GM23338 (cell line): Measurements from ENCODE around the gene RBP4. TPM values are rescaled to one million over a fixed set of nuclear protein-coding genes. Genes with fewer than 3 reads are reported as not detected.

Source experiments
- EZH2phosphoT487 ChIP-seq: fragments of 200-600 bp; sonication (generic); IDR thresholded peaks from one replicate; pipeline ENCODE4 v1.8.1; 2018; ENCODE audit warnings: antibody characterized with exemption; ENCODE audit not compliant: unreplicated experiment
- ZNF331 ChIP-seq: fragments of 250-450 bp; sonication (Bioruptor Pico); IDR thresholded peaks from 2 replicates; pipeline ENCODE4 v1.5.0; 2020; ENCODE audit warnings: low read depth, mild to moderate bottlenecking, moderate library complexity
- polyA plus RNA-seq: library from polyadenylated mRNA; unstranded; fragments of >200 nt; fragmentation: Nextera tagmentation; extraction: Ambion mirVana; gene quantifications from 2 replicates; pipeline ENCODE4 v1.2.1, GENCODE V29; 2016
- total RNA-seq: library from RNA; depleted of rRNA; stranded (reverse); fragments of >200 nt; shearing (Covaris generic); gene quantifications from 2 replicates; pipeline ENCODE4 v1.2.3, GENCODE V29; 2014; rRNA removed
- TF ChIP-seq, protein P1 (sequence below): fragments of 250-450 bp; sonication (Bioruptor Pico); IDR thresholded peaks from 2 replicates; pipeline ENCODE4 v1.5.0; 2020; ENCODE audit warnings: mild to moderate bottlenecking, moderate library complexity

Gene RBP4
- total and polyA plus RNA-seq, 2 experiments from 2014 or later, result 0.79 to 1.0 TPM

DNA sequence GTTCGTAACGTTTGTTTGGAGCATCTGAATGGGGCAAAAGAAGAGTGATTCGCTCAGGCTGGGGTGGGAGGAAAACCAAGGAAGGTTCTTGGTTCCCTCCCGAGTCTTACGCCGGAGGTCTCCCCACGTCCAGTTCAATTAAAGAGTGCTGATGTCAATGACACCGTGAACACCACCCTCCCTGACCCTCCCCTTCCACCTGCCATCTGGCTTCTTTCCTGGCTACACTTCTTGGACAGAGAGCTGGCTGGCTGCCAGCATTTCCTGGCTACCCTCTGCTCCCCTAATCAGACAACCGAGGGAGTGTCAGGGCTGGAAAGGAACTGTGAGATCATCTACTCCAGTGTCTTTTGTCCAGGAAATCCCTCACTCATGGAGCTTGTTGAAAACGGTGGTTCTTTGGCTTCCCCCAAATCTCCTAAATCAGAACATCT lies 58.7 kb downstream of the RBP4 start (continued):
- TF ChIP-seq, protein P1, sequence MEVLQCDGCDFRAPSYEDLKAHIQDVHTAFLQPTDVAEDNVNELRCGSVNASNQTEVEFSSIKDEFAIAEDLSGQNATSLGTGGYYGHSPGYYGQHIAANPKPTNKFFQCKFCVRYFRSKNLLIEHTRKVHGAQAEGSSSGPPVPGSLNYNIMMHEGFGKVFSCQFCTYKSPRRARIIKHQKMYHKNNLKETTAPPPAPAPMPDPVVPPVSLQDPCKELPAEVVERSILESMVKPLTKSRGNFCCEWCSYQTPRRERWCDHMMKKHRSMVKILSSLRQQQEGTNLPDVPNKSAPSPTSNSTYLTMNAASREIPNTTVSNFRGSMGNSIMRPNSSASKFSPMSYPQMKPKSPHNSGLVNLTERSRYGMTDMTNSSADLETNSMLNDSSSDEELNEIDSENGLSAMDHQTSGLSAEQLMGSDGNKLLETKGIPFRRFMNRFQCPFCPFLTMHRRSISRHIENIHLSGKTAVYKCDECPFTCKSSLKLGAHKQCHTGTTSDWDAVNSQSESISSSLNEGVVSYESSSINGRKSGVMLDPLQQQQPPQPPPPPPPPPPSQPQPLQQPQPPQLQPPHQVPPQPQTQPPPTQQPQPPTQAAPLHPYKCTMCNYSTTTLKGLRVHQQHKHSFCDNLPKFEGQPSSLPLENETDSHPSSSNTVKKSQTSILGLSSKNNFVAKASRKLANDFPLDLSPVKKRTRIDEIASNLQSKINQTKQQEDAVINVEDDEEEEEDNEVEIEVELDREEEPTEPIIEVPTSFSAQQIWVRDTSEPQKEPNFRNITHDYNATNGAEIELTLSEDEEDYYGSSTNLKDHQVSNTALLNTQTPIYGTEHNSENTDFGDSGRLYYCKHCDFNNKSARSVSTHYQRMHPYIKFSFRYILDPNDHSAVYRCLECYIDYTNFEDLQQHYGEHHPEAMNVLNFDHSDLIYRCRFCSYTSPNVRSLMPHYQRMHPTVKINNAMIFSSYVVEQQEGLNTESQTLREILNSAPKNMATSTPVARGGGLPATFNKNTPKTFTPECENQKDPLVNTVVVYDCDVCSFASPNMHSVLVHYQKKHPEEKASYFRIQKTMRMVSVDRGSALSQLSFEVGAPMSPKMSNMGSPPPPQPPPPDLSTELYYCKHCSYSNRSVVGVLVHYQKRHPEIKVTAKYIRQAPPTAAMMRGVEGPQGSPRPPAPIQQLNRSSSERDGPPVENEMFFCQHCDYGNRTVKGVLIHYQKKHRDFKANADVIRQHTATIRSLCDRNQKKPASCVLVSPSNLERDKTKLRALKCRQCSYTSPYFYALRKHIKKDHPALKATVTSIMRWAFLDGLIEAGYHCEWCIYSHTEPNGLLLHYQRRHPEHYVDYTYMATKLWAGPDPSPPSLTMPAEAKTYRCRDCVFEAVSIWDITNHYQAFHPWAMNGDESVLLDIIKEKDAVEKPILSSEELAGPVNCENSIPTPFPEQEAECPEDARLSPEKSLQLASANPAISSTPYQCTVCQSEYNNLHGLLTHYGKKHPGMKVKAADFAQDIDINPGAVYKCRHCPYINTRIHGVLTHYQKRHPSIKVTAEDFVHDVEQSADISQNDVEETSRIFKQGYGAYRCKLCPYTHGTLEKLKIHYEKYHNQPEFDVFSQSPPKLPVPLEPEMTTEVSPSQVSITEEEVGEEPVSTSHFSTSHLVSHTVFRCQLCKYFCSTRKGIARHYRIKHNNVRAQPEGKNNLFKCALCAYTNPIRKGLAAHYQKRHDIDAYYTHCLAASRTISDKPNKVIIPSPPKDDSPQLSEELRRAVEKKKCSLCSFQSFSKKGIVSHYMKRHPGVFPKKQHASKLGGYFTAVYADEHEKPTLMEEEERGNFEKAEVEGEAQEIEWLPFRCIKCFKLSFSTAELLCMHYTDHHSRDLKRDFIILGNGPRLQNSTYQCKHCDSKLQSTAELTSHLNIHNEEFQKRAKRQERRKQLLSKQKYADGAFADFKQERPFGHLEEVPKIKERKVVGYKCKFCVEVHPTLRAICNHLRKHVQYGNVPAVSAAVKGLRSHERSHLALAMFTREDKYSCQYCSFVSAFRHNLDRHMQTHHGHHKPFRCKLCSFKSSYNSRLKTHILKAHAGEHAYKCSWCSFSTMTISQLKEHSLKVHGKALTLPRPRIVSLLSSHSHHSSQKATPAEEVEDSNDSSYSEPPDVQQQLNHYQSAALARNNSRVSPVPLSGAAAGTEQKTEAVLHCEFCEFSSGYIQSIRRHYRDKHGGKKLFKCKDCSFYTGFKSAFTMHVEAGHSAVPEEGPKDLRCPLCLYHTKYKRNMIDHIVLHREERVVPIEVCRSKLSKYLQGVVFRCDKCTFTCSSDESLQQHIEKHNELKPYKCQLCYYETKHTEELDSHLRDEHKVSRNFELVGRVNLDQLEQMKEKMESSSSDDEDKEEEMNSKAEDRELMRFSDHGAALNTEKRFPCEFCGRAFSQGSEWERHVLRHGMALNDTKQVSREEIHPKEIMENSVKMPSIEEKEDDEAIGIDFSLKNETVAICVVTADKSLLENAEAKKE (CRISPR knock-in tag), result no peak
- TF ChIP-seq ZNF331 (no peak), EZH2phosphoT487 (no peak)

Other genes starting within 250 kb of the RBP4 start
- 0.54 and 1.4 TPM in 2 replicates for gene MYOF, start 118.9 kb downstream of the RBP4 start, total RNA-seq
- 0.45 and 0.82 TPM in 2 replicates for gene MYOF, start 118.9 kb downstream of the RBP4 start, polyA plus RNA-seq
- 15.0 and 22.4 TPM in 2 replicates for gene CEP55, start 104.6 kb downstream of the RBP4 start, total RNA-seq
- gene CEP55, start 104.6 kb downstream of the RBP4 start, polyA plus RNA-seq, result 12.4 and 13.2 TPM in 2 replicates
- not detected in 2 replicates for gene FFAR4, start 34.6 kb downstream of the RBP4 start, total RNA-seq
- gene FFAR4, start 34.6 kb downstream of the RBP4 start, polyA plus RNA-seq, result 0.06 TPM in 1 of 2 replicates, not detected in the other
- not detected in 2 replicates for gene PDE6C, start 11.3 kb upstream of the RBP4 start, total RNA-seq
- gene PDE6C, start 11.3 kb upstream of the RBP4 start, polyA plus RNA-seq, result 0.06 and 0.17 TPM in 2 replicates
- 12.1 and 51.5 TPM in 2 replicates for gene FRA10AC1, start 101.4 kb upstream of the RBP4 start, total RNA-seq
- gene FRA10AC1, start 101.4 kb upstream of the RBP4 start, polyA plus RNA-seq, result 34.3 and 35.4 TPM in 2 replicates
- 0.28 TPM in 1 of 2 replicates, not detected in the other for gene LGI1, start 156.7 kb upstream of the RBP4 start, total RNA-seq
- 0.28 and 0.31 TPM in 2 replicates for gene LGI1, start 156.7 kb upstream of the RBP4 start, polyA plus RNA-seq